ENCODE results near the gene ATG16L1. TPM values are rescaled to one million over a fixed set of nuclear protein-coding genes. Genes with fewer than 3 reads are reported as not detected.

ATG16L1 gene
- total RNA-seq, 2 donors from 2014 or later: 12.8 to 16.7 TPM

- peaks cover 0 to under 1% of the 10 kb centered on the region in 2 donors for H3K4me1 ChIP-seq
- no peaks in the 10 kb centered on the region for H3K36me3 ChIP-seq
- H3K4me3 ChIP-seq: no peak overlapping the region
- H3K27ac ChIP-seq: no peak overlapping the region
- DNase-seq (ENCODE audit: low spot score): no peak
- TF ChIP-seq, protein P1, sequence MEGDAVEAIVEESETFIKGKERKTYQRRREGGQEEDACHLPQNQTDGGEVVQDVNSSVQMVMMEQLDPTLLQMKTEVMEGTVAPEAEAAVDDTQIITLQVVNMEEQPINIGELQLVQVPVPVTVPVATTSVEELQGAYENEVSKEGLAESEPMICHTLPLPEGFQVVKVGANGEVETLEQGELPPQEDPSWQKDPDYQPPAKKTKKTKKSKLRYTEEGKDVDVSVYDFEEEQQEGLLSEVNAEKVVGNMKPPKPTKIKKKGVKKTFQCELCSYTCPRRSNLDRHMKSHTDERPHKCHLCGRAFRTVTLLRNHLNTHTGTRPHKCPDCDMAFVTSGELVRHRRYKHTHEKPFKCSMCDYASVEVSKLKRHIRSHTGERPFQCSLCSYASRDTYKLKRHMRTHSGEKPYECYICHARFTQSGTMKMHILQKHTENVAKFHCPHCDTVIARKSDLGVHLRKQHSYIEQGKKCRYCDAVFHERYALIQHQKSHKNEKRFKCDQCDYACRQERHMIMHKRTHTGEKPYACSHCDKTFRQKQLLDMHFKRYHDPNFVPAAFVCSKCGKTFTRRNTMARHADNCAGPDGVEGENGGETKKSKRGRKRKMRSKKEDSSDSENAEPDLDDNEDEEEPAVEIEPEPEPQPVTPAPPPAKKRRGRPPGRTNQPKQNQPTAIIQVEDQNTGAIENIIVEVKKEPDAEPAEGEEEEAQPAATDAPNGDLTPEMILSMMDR (IDR thresholded peaks at IDR 0.05): no peak
- H3K27me3 ChIP-seq: no peaks in the 10 kb centered on the region
- H3K9me3 ChIP-seq: no peaks in the 10 kb centered on the region
Measured at GRCh38 chr2:233247116-233247515, 4.4 kb upstream of the ATG16L1 start.

GRCh38 chr2:233247744-233248143, 3.7 kb upstream of the ATG16L1 start:
- Histone ChIP-seq H3K27me3 (no peaks in the 10 kb centered on the region), H3K27ac (no peak overlapping the region), H3K4me1 (peaks cover 0 to 7% of the 10 kb centered on the region in 2 donors), H3K36me3 (no peaks in the 10 kb centered on the region), H3K9me3 (no peaks in the 10 kb centered on the region), H3K4me3 (no peak overlapping the region)
- TF ChIP-seq, protein P1 (IDR thresholded peaks at IDR 0.05): no peak
- DNase-seq (ENCODE audit: low spot score): no peak

- DNase-seq (ENCODE audit: low spot score): no peak
- no peaks in the 10 kb centered on the region for H3K36me3 ChIP-seq
- H3K4me3 ChIP-seq: no peak overlapping the region
- no peak overlapping the region for H3K27ac ChIP-seq
- TF ChIP-seq, protein P1 (IDR thresholded peaks at IDR 0.05): no peak
- no peaks in the 10 kb centered on the region for H3K9me3 ChIP-seq
- H3K4me1 ChIP-seq: peaks cover 0 to 17% of the 10 kb centered on the region in 2 donors
- no peaks in the 10 kb centered on the region for H3K27me3 ChIP-seq
Measured at GRCh38 chr2:233248999-233249398, 2.5 kb upstream of the ATG16L1 start.

DNA sequence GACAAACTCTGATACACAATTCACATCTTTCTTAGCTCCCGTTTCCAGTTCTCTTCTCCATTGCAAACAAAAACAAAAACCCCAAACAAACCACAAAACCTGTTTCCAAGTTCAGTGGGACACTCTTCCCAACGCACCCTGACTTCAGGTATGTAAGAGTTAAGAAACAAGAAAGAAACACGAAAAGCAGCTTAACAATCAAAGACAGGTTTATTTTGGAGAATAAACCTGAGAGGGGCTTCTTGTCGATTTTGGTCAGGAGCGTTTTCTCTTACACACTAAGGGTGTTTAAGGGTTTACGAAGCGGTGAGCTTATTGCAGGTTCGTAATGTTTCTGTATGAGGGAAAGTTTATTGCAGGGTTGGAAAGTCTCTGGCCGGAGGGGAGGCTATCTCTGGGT, 905 bp upstream of the ATG16L1 start:
- peaks cover under 1% of the 10 kb centered on the region for H3K36me3 ChIP-seq
- DNase-seq (ENCODE audit: low spot score): no peak
- H3K4me1 ChIP-seq: peaks cover 0 to 21% of the 10 kb centered on the region in 2 donors

DNA sequence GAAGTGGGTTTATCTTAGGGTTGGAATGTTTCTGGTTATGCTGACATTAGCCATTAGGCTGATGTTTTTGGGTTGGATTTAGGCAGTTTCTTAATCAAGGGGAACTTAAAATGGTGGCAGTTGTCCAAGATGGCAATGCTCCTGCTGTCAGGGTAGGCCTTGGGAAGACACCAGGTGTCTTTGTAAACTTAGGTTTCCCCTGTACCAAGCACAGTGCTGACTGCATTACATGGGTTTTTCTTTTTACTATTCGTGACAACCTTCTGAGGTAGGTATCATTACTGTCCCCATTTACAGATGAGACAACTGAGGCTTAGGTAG, 528 bp upstream of the ATG16L1 start:
- TF ChIP-seq, protein P1 (IDR thresholded peaks at IDR 0.05): no peak
- H3K9me3 ChIP-seq: no peaks in the 10 kb centered on the region
- H3K27me3 ChIP-seq: no peaks in the 10 kb centered on the region
- peak overlapping the region; percentile 59 to 89 for H3K27ac ChIP-seq
- H3K36me3 ChIP-seq: peaks cover 4% of the 10 kb centered on the region
- peaks cover 0 to 21% of the 10 kb centered on the region in 2 donors for H3K4me1 ChIP-seq
- DNase-seq (ENCODE audit: low spot score): no peak
- peak overlapping the region; percentile 99 to 100 for H3K4me3 ChIP-seq

More for the DNA sequence above, 905 bp upstream of the ATG16L1 start:
- TF ChIP-seq, protein P1 (IDR thresholded peaks at IDR 0.05): no peak
- no peaks in the 10 kb centered on the region for H3K27me3 ChIP-seq
- H3K4me3 ChIP-seq: no peak overlapping the region
- H3K27ac ChIP-seq: no peak overlapping the region
- no peaks in the 10 kb centered on the region for H3K9me3 ChIP-seq

GRCh38 chr2:233252227-233252626, 754 bp downstream of the ATG16L1 start:
- Histone ChIP-seq H3K36me3 (peaks cover 17% of the 10 kb centered on the region), H3K27ac (peak overlapping the region; percentile 87 to 89), H3K9me3 (no peaks in the 10 kb centered on the region), H3K27me3 (no peaks in the 10 kb centered on the region), H3K4me1 (peaks cover 0 to 21% of the 10 kb centered on the region in 2 donors), H3K4me3 (peak overlapping the region; percentile 99 to 100)
- TF ChIP-seq, protein P1 (IDR thresholded peaks at IDR 0.05): no peak
- DNase-seq (ENCODE audit: low spot score): no peak

All from right atrium auricular region (tissue), 2 donors.